Measurements from ENCODE around the gene GSG1L2. TPM values are rescaled to one million over a fixed set of nuclear protein-coding genes. Genes with fewer than 3 reads are reported as not detected.

GSG1L2 gene
- polyA plus RNA-seq, 1 donor (not counting 4 experiments of a cell fraction or from before 2014, with no cell fraction given), result not detected

- Histone ChIP-seq H2AFZ (ENCODE audit: control insufficient read depth, low read length) (no peak overlapping the region), H3K36me3 (ENCODE audit: control insufficient read depth in 2 of 2, extremely low read depth in 1 of 2, insufficient read depth in 2 of 2, low read length in 2 of 2) (no peaks in the 10 kb centered on the region), H3K27ac (ENCODE audit: control insufficient read depth, insufficient read depth, low read length) (no peak overlapping the region), H3K27me3 (ENCODE audit: control insufficient read depth, extremely low read depth, insufficient read depth, low read length) (no peaks in the 10 kb centered on the region), H3K79me2 (ENCODE audit: control insufficient read depth, insufficient read depth, low read length) (no peaks in the 10 kb centered on the region), H4K20me1 (ENCODE audit: control insufficient read depth, extremely low read depth, insufficient read depth, low read length) (no peaks in the 10 kb centered on the region), H3K9ac (ENCODE audit: control insufficient read depth, extremely low read depth, insufficient read depth, low read length) (no peak overlapping the region), H3K9me1 (ENCODE audit: control insufficient read depth, extremely low read depth, insufficient read depth, low read length) (no peaks in the 10 kb centered on the region), H3K4me1 (ENCODE audit: control insufficient read depth, extremely low read depth, insufficient read depth, low read length) (no peaks in the 10 kb centered on the region), H3K9me3 (ENCODE audit: control insufficient read depth, low read depth, low read length) (no peaks in the 10 kb centered on the region), H3K4me3 (ENCODE audit: control insufficient read depth in 2 of 3, extremely low read depth in 1 of 3, insufficient read depth in 2 of 3, low read depth in 1 of 3, low read length in 3 of 3) (no peak overlapping the region), H3K4me2 (ENCODE audit: control insufficient read depth, extremely low read depth, insufficient read depth, low read depth, low read length) (no peak overlapping the region)
- DNase-seq (ENCODE audit: low read depth, low spot score), result no peak
- dilution Hi-C loops (cut with MboI; ENCODE audit: extremely low pct_ligation_motif_present, low sequenced_read_pairs), result no loop called here
- TF ChIP-seq, protein P1, sequence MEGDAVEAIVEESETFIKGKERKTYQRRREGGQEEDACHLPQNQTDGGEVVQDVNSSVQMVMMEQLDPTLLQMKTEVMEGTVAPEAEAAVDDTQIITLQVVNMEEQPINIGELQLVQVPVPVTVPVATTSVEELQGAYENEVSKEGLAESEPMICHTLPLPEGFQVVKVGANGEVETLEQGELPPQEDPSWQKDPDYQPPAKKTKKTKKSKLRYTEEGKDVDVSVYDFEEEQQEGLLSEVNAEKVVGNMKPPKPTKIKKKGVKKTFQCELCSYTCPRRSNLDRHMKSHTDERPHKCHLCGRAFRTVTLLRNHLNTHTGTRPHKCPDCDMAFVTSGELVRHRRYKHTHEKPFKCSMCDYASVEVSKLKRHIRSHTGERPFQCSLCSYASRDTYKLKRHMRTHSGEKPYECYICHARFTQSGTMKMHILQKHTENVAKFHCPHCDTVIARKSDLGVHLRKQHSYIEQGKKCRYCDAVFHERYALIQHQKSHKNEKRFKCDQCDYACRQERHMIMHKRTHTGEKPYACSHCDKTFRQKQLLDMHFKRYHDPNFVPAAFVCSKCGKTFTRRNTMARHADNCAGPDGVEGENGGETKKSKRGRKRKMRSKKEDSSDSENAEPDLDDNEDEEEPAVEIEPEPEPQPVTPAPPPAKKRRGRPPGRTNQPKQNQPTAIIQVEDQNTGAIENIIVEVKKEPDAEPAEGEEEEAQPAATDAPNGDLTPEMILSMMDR (optimal IDR thresholded peaks at IDR 0.05 in 1 of 3, IDR thresholded peaks at IDR 0.05 in 1 of 3, conservative IDR thresholded peaks at IDR 0.05 in 1 of 3; ENCODE audit: extremely low read depth in 1 of 3, insufficient read depth in 2 of 3, low read length in 3 of 3), result no peak
- no peak for TF ChIP-seq EZH2 (IDR thresholded peaks at IDR 0.05; ENCODE audit: low read length)
- no peak for FAIRE-seq
These were observed 21.5 kb upstream of the GSG1L2 start for GRCh38 chr17:9843152-9844010.

GRCh38 chr17:9842057-9842758 is 20.3 kb upstream of the GSG1L2 start:
- no peaks in the 10 kb centered on the region for H3K27me3 ChIP-seq (ENCODE audit: control insufficient read depth, extremely low read depth, insufficient read depth, low read length)
- no peak overlapping the region for H3K4me3 ChIP-seq (ENCODE audit: control insufficient read depth in 2 of 3, extremely low read depth in 1 of 3, insufficient read depth in 2 of 3, low read depth in 1 of 3, low read length in 3 of 3)
- FAIRE-seq (no peak), DNase-seq (ENCODE audit: low read depth, low spot score) (no peak)
- no peaks in the 10 kb centered on the region for H3K79me2 ChIP-seq (ENCODE audit: control insufficient read depth, insufficient read depth, low read length)
- no peak overlapping the region for H2AFZ ChIP-seq (ENCODE audit: control insufficient read depth, low read length)
- no peaks in the 10 kb centered on the region for H3K4me1 ChIP-seq (ENCODE audit: control insufficient read depth, extremely low read depth, insufficient read depth, low read length)
- no peak overlapping the region for H3K27ac ChIP-seq (ENCODE audit: control insufficient read depth, insufficient read depth, low read length)
- no peak overlapping the region for H3K4me2 ChIP-seq (ENCODE audit: control insufficient read depth, extremely low read depth, insufficient read depth, low read depth, low read length)
- H3K9ac ChIP-seq (ENCODE audit: control insufficient read depth, extremely low read depth, insufficient read depth, low read length), result no peak overlapping the region
- H3K9me1 ChIP-seq (ENCODE audit: control insufficient read depth, extremely low read depth, insufficient read depth, low read length), result no peaks in the 10 kb centered on the region
- no peaks in the 10 kb centered on the region for H3K9me3 ChIP-seq (ENCODE audit: control insufficient read depth, low read depth, low read length)
- dilution Hi-C loops (cut with MboI; ENCODE audit: extremely low pct_ligation_motif_present, low sequenced_read_pairs), result no loop called here
- H4K20me1 ChIP-seq (ENCODE audit: control insufficient read depth, extremely low read depth, insufficient read depth, low read length), result no peaks in the 10 kb centered on the region
- H3K36me3 ChIP-seq (ENCODE audit: control insufficient read depth in 2 of 2, extremely low read depth in 1 of 2, insufficient read depth in 2 of 2, low read length in 2 of 2), result no peaks in the 10 kb centered on the region
- no peak for TF ChIP-seq EZH2 (IDR thresholded peaks at IDR 0.05; ENCODE audit: low read length)
- TF ChIP-seq, protein P1 (optimal IDR thresholded peaks at IDR 0.05 in 1 of 3, IDR thresholded peaks at IDR 0.05 in 1 of 3, conservative IDR thresholded peaks at IDR 0.05 in 1 of 3; ENCODE audit: extremely low read depth in 1 of 3, insufficient read depth in 2 of 3, low read length in 3 of 3), result no peak

All from keratinocyte (primary cell).